NCI-H2171 (cell line): ENCODE measurements around the gene SEC23B.
"Not testable (repeated sequence)": the region's sequence is repeated elsewhere in the genome, so short reads cannot be mapped to it uniquely, and the experiment has no call there.

Experiments
- DNase-seq: peaks from one replicate; lab custom pipeline; 2025; lab: John Stamatoyannopoulos, UW

SEC23B gene

DNA sequence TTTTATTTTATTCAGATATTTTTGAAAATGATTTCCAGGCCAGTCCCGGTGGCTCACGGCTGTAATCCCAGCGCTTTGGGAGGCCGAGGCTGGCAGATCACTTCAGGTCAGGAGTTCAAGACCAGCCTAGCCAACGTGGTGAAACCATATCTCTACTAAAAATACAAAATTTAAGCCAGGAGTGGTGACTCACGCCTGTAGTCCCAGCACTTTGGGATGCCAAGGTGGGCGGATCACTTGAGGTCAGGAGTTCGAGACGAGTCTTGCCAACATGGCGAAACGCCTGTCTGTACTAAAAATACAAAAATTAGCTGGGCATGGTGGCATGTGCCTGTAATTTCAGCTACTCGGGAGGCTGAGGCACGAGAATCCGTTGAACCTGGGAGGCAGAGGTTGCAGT is 19.0 kb downstream of the SEC23B start:
- not testable (repeated sequence) for DNase-seq

DNA sequence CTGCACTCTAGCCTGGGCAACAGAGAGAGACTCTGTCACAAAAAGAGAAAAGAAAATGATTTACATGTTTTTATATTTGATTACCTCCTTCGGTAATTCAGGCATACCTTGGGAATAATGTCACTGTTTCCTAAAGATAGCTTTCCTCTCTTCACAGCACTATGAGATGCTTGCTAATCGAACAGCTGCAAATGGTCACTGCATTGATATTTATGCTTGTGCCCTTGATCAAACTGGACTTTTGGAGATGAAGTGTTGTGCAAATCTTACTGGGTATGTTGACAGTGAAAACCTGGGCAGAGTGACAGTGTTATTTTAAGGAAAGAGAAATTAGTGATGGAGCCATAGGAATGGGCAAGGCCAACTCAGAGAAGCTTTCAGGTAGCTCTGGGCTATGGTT is 19.6 kb downstream of the SEC23B start:
- DNase-seq, result no peak

- DNase-seq, result no peak
These were observed 20.1 kb downstream of the SEC23B start for GRCh38 chr20:18527836-18528235.

DNA sequence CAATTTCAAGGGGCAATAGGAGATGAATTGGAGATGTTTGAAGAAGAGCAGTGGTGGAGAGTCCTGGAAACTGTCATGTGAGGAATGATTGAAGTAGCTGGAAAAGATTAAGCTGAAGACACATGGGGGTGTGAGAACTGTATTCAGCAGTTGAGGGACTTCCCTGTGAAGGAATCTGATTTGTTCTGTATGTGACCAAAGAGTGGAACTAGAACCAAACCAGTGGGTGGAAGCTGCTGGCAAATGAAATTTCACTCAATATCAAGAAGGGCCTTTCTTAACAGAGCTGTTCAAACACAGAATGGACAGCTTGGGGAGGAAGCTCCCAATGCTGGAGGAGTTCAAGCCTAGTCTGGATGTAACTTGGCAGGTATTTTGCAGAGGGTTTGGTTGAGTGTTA is 21.3 kb downstream of the SEC23B start:
- DNase-seq, result no peak

DNA sequence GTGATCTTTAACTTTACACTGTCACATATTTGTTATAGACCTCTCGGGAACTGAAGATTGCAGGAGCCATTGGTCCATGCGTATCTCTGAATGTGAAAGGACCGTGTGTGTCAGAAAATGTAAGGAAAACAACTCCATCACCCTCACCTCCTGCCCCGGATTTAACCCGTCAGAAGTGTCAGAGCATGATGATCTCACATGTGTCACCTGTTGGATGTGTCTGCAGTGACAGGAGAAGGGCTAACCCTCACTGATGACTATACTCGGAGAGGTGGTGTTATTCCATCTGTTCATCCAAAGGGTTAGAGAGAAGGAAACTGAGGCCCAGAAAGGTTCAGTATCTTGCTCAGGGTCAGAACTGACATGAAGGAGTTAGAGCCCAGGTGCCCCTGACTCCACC is 24.9 kb downstream of the SEC23B start:
- no peak for DNase-seq

GRCh38 chr20:18533491-18533890 is 25.8 kb downstream of the SEC23B start:
- DNase-seq, result no peak

- DNase-seq, result no peak
These were observed 26.4 kb downstream of the SEC23B start for GRCh38 chr20:18533978-18534644.

DNA sequence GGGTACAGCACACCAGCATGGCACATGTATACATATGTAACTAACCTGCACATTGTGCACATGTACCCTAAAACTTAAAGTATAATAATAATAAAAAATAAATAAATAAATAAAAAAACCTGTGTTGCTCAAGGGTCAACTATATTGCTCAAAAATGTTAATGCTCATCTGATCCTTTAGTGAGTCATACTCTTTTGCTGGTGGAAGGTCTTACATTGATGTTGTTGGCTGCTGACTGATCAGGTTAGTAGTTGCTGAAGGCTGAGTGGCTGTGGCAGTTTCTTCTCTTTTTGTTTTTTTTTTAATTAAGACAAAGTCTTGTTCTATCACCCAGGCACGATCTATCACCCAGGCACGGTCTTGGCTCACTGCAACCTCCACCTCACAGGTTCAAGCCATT is 29.9 kb downstream of the SEC23B start:
- DNase-seq, result no peak

DNA sequence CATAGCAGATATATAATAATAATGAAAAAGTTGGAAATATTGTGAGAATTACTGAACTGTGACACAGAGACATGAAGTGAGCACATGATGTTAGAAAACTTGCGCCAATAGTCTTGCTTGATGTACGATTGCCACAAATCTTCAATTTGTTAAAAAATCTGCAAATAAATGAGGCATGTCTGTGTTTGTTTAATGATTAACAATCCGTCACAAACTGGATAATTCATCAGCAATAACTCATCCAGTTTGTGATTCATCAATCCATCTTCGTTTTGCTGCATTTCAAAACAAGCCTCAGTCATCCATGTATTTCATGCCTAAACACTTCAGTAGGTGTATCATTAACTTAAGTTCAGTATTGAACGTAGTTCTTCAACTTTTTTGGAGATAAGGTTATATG is 34.0 kb downstream of the SEC23B start:
- no peak for DNase-seq

DNA sequence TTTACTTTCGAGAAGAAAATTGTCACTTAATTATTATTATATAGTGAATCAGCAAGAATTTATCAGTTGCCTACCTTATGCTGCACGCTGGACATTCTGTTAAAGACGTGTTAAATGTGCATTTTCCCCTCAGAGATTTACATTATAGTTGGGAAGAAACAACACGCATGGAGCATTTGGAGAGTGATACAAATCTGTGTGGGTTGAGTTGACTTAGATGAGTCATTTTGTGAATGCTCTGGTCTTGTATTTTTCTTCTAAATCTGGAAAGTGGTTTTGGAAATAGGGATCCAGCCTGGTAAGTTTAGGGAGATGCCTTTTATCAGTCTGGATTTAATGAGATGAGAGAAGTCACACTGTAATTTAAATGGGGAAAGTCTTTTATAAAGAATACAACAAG is 35.5 kb downstream of the SEC23B start:
- DNase-seq, result no peak

DNA sequence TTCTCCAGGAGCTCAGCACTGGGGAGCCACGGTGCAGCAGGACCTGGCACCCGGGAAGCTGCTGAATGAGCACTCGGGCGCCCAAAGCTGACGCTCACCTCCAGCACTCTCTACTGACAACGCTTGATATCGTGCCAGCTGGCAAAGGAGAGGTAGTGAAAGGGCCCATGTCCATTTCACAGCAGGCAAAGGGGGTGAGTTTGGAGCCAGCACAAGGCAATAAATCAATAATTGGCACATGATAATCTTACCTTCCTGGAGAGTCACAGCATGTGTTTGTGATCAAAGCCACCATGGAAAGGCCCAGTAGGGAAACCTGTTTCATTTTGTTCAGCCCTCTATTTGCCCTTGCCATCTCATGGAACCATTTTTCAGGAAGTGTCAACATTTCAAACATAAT is 36.2 kb downstream of the SEC23B start:
- DNase-seq, result no peak

GRCh38 chr20:18545566-18545965 is 37.8 kb downstream of the SEC23B start:
- no peak for DNase-seq

GRCh38 chr20:18548465-18548864 is 40.7 kb downstream of the SEC23B start:
- DNase-seq, result no peak

DNA sequence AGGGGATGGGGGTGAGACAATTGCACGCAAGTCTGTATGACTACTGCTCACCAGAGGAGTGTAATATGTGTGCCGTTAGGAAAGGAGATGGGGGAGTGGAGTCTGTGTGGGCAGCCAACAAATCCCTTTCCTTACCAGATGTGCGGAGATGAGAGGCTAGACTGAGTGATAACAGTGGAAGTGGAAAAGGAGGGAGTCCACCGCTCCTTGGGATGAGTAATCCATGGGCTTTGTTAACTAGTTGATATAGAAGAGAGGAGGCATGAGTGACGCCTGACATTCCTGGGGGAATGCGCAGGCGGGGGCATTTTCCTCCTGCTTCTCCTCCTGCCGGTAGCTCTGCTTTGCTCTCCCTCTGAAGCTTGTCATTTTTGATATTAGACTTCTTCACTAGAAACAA is 46.0 kb downstream of the SEC23B start:
- DNase-seq, result no peak

- DNase-seq, result peak; percentile 96
These were observed 59.4 kb downstream of the SEC23B start, which contains the start of gene SMIM26 for GRCh38 chr20:18566892-18567738. Gene SMIM26, plus strand, starts transcription at chr20:18567432. Its CDS starts 47 bp downstream, at chr20:18567479.

GRCh38 chr20:18567739-18568091 is 60.0 kb downstream of the SEC23B start:
- DNase-seq, result no peak

GRCh38 chr20:18571009-18571408 is 63.3 kb downstream of the SEC23B start:
- DNase-seq, result no peak

- no peak for DNase-seq
These were observed 63.8 kb downstream of the SEC23B start for GRCh38 chr20:18571578-18571977.

DNA sequence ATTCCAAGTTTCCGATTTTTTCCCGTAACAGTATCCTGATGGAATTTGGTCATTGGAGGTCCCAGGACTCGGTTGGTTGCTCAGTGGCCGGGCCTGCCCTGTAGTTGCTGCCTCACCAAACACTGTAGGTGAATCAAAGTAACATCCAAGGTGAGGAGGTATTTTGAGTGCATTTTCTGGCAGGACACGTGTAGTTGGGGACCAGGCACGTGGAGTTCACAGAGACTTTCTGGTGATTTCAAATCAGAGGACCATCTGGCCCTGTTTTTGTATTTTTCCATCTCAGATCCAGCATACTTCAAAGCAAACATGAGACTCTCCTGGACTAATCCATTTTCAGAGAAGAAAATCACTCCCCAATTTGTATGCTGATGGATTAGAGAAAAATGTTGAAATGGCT is 70.2 kb downstream of the SEC23B start:
- DNase-seq, result no peak

GRCh38 chr20:18578581-18578980 is 70.8 kb downstream of the SEC23B start:
- no peak for DNase-seq

GRCh38 chr20:18580012-18580411 is 72.3 kb downstream of the SEC23B start:
- DNase-seq, result no peak

DNA sequence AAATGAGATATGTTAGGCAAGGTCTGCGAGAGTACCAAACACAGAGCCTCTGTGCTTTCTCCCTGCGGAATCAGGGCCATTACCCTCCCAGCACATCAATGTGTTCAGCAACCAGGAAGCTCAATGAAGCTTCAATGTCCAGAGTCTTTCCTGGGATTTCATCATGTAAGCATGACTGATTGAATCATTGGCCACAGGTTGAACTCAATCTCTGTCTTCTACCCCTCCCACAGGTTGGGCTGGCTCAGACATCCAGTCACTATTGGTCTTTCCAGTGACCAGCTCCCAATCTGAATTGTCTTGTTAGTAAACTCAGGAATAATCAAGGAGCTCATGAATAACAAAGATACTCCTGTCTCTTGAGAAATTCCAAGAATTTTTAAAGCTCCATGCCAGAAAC is 77.4 kb downstream of the SEC23B start:
- no peak for DNase-seq
